Effector memory CD4-positive, alpha-beta T cell (primary cell): ENCODE data around the gene POU2AF2.
"Not testable (repeated sequence)": the region's sequence is repeated elsewhere in the genome, so short reads cannot be mapped to it uniquely, and the experiment has no call there.

ENCODE experiments used
- DNase-seq, 3 donors: peaks; one replicate each; pipeline ENCODE4 v3.0.0-alpha.2; 2020
- H3K27ac ChIP-seq: 2 replicates; pipeline ENCODE4 v1.7.0; 2013; ENCODE audit warnings: mild to moderate bottlenecking, low read length, moderate library complexity; ENCODE audit not compliant: insufficient read depth, poor library complexity, severe bottlenecking
- H3K27me3 ChIP-seq: replicated peaks from 2 replicates; pipeline ENCODE4 v1.7.0; 2013; ENCODE audit warnings: mild to moderate bottlenecking, low read length; ENCODE audit not compliant: insufficient read depth, control insufficient read depth, poor library complexity, severe bottlenecking
- H3K36me3 ChIP-seq: 2 replicates; pipeline ENCODE4 v1.7.0; 2013; ENCODE audit warnings: mild to moderate bottlenecking, low read length, moderate library complexity; ENCODE audit not compliant: control insufficient read depth, insufficient read depth
- H3K4me1 ChIP-seq: 2 replicates; pipeline ENCODE4 v1.7.0; 2013; ENCODE audit warnings: low read length, mild to moderate bottlenecking; ENCODE audit not compliant: control insufficient read depth, insufficient read depth, poor library complexity, severe bottlenecking
- H3K4me3 ChIP-seq: 2 replicates; pipeline ENCODE4 v1.7.0; 2013; ENCODE audit warnings: low read length, low read depth, mild to moderate bottlenecking; ENCODE audit not compliant: insufficient read depth, poor library complexity, severe bottlenecking
- H3K9me3 ChIP-seq: 2 replicates; pipeline ENCODE4 v1.7.0; 2013; ENCODE audit warnings: mild to moderate bottlenecking, low read length, moderate library complexity; ENCODE audit not compliant: control insufficient read depth

The POU2AF2 gene

DNA sequence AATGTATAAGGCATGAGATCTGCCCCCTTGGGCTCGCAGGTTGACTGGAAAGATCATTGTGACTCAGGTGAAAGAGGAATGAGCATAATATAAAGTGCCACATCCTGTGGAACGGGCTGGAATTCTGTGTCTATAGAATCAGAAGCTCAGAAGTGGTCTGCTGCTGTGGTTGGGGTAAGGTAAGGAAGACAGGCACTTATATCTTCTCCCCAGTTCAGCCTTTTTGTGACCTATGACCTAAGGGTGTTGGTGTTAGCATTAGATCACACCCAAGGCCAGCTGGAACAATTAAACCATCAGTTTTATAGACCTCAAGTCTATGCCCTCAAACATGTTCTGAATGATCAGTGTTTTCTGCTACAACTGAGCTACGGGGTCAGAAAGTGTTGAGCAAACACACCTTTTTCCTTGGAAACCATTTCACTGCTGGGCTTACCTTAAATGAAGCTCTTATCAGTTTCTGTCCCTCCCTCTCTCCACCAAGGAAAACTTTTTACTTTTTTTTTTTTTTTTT is 37.1 kb downstream of the POU2AF2 start:
- Histone ChIP-seq H3K27ac (no peak overlapping the region), H3K27me3 (no peaks in the 10 kb centered on the region), H3K4me1 (no peaks in the 10 kb centered on the region), H3K36me3 (no peaks in the 10 kb centered on the region), H3K4me3 (no peak overlapping the region), H3K9me3 (no peaks in the 10 kb centered on the region)
- no peak for DNase-seq

DNA sequence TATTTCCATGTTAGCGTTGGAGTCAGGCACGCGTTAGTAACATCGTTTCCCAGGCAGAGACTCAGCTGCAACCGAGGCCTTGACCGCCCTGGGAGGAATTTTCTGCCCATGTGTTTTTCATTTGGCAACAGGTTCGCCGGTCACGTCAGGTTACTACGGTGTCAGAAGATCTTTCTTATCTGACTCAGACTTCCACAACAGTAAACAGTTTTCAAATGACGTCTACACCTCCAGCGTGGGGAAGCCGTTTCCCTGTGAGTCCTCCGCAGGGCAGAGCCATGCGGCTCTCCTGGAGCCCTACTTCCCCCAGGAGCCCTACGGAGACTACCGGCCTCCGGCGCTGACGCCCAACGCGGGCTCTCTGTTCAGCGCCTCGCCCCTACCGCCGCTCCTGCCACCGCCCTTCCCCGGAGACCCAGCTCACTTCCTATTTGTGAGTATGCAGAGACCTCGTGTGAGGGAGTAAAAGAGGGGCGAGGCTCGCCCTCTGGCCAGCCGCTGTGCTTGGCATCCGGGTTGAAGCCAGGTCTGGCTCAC is 38.5 kb downstream of the POU2AF2 start:
- H3K36me3 ChIP-seq, result no peaks in the 10 kb centered on the region
- H3K9me3 ChIP-seq, result no peaks in the 10 kb centered on the region
- no peak overlapping the region for H3K27ac ChIP-seq
- H3K4me3 ChIP-seq, result no peak overlapping the region
- H3K4me1 ChIP-seq, result no peaks in the 10 kb centered on the region
- no peaks in the 10 kb centered on the region for H3K27me3 ChIP-seq
- no peak for DNase-seq

DNA sequence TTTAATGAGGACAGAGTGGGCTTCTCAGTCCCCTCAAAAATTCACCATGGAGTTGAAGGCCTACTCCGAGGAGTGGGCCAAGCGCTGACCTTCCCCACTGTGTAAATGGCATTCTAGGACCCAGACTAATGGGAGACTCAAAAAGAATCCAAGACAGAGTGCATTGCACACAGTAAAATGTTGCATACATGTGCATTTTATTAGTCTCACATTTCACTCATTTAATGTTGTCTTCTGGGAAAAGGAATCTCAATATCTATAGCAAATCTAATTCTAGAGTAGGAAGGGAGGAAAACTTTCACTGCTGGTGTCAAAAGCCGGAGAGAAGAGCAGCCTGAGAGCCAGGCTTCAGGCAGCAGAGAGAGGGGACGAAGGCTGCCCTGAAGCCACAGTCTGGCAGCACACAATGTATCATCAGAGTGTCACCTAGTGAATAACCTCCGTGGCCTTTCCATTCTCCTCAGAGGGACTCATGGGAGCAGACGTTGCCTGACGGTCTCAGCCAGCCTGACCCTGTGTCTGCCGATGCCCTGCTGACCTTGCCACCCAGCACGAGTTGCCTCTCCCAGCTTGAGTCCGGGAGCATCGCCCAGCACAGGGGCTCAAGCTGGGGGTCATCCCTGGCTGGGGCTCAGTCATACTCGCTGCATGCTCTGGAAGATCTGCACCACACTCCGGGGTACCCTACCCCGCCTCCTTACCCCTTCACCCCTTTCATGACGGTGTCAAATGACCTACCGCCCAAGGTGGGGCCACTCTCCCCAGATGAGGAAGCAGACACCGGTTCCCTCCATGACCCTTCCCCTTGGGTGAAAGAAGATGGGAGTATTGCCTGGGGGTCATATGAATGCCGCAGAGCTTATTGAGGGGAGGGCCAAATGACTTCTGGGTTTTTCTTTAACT is 39.9 kb downstream of the POU2AF2 start:
- no peak for DNase-seq

DNA sequence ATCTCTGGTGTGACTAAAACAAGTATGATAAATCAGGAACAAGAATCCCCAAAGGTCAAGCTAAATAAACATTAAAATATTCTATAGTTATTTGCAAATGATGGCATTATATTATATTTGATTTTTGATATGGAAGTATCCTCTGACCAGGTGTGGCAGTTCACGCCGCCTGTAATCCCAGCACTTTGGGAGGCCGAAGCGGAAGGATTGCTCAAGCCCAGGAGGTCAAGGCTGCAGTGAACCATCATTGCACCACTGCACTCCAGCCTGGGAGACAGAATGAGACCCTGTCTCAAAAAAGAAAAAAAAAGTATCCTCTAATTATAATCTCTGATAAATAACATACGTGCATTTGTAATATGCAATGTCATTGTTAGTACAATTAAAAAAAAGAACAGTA is 46.2 kb downstream of the POU2AF2 start:
- DNase-seq, result no peak
- Histone ChIP-seq H3K27ac (no peak overlapping the region), H3K36me3 (no peaks in the 10 kb centered on the region), H3K4me3 (no peak overlapping the region), H3K4me1 (no peaks in the 10 kb centered on the region), H3K9me3 (no peaks in the 10 kb centered on the region), H3K27me3 (no peaks in the 10 kb centered on the region)

More for the DNA sequence above, 39.9 kb downstream of the POU2AF2 start:
- Histone ChIP-seq H3K36me3 (no peaks in the 10 kb centered on the region), H3K4me3 (no peak overlapping the region), H3K9me3 (no peaks in the 10 kb centered on the region), H3K4me1 (no peaks in the 10 kb centered on the region), H3K27ac (no peak overlapping the region), H3K27me3 (no peaks in the 10 kb centered on the region)

DNA sequence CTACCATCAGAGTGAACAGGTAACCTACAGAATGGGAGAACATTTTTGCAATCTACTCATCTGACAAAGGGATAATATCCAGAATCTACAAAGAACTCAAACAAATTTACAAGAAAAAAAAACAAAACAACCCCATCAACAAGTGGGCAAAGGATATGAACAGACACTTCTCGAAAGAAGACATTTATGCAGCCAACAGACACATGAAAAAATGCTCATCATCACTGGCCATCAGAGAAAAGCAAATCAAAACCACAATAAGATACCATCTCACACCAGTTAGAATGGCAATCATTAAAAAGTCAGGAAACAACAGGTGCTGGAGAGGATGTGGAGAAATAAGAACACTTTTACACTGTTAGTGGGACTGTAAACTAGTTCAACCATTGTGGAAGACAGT is 46.9 kb downstream of the POU2AF2 start:
- H3K4me3 ChIP-seq, H3K27ac ChIP-seq, H3K4me1 ChIP-seq, H3K27me3 ChIP-seq, H3K36me3 ChIP-seq, DNase-seq, H3K9me3 ChIP-seq: not testable (repeated sequence)

DNA sequence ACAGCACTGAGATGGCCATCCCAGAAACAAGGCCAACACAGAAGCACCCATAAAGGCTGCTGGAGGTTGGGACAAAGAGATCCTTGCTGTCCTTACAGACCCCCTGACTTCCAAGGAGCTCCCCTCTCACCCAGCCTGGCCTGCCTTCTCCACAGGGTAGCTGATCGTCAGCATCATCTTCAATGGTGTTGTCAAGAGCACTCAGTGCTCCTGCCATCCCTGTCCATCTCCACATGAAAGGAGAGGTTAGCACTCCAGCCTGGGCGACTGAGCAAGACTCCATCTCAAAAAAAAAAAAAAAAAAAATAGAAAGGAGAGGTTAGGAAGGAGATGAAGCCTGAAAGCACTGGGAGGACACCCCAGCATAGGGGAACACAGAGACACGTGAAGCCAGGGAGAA is 50.7 kb downstream of the POU2AF2 start:
- Histone ChIP-seq H3K27ac (no peak overlapping the region), H3K27me3 (peaks cover 3% of the 10 kb centered on the region)
- DNase-seq, result no peak

DNA sequence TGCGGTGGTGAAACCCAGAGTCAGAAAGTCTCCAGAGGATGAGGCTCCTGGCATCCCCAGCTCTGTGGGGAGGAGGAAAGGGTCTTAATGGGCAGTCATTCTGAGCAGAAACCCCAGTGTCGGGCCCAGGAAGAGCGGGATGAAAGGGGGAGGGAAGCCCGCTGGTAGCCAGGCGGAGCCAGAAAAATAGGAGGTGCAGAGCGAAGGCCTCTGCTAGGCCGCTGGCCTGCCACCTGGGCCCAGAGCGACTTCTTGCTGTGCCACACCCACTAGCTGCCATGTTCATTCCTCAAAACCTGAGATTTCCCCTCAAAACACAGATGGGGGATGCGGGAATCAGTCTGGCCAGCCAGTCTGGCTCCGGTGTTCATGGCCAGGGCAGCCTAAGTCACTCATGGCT is 52.2 kb downstream of the POU2AF2 start:
- no peaks in the 10 kb centered on the region for H3K36me3 ChIP-seq
- H3K4me1 ChIP-seq, result peaks cover 7% of the 10 kb centered on the region
- DNase-seq, result no peak
- H3K27me3 ChIP-seq, result peaks cover 3% of the 10 kb centered on the region
- no peak overlapping the region for H3K27ac ChIP-seq
- H3K9me3 ChIP-seq, result no peaks in the 10 kb centered on the region
- no peak overlapping the region for H3K4me3 ChIP-seq

More for the DNA sequence above, 50.7 kb downstream of the POU2AF2 start:
- Histone ChIP-seq H3K4me3 (no peak overlapping the region), H3K4me1 (peaks cover 7% of the 10 kb centered on the region), H3K36me3 (no peaks in the 10 kb centered on the region), H3K9me3 (no peaks in the 10 kb centered on the region)

DNA sequence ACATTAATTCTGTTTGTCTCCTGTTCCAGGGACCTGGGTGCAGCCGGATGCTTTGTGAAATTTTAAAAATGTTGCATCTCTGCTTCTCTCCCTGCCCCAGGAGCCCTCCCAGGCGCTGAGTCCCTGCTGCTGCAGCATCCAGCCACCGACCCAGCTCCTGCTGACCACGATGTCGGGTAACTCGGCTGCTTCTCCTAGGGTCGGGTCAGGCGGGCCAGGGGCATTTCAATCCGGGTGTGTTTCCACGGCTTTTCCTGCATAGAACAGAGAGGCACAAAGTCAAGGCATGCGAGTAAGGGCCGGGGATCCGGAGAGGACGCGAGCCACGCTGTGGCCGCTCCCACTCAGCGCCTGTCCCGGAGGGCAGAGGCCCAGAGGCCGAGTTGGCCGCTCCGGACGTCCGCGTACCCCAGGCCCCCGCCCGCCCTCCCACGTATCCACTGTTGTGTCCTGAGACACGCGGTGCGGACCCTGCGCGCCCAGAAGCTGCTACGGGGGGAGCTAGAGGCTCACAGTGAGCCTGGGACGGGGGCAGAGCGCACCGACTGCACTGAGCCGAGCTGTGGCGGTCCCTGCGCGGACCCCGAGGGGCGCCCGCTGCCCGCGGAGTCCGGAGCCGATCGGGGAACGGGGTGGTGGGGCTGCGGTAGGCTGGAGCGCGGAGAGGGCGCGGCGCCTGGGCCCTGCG is 53.0 kb downstream of the POU2AF2 start, which contains the start of gene POU2AF3:
POU2AF3 (plus strand) TSS at position 134 of the 688 bp plus-strand sequence; CDS start at position 170, 36 bp downstream.
- no peaks in the 10 kb centered on the region for H3K9me3 ChIP-seq
- H3K27me3 ChIP-seq, result peaks cover 3% of the 10 kb centered on the region
- no peaks in the 10 kb centered on the region for H3K36me3 ChIP-seq
- no peak within 1 kb of the TSS for H3K27ac ChIP-seq
- peaks cover 7% of the 10 kb centered on the region for H3K4me1 ChIP-seq
- H3K4me3 ChIP-seq, result no peak within 1 kb of the TSS
- no peak for DNase-seq

DNA sequence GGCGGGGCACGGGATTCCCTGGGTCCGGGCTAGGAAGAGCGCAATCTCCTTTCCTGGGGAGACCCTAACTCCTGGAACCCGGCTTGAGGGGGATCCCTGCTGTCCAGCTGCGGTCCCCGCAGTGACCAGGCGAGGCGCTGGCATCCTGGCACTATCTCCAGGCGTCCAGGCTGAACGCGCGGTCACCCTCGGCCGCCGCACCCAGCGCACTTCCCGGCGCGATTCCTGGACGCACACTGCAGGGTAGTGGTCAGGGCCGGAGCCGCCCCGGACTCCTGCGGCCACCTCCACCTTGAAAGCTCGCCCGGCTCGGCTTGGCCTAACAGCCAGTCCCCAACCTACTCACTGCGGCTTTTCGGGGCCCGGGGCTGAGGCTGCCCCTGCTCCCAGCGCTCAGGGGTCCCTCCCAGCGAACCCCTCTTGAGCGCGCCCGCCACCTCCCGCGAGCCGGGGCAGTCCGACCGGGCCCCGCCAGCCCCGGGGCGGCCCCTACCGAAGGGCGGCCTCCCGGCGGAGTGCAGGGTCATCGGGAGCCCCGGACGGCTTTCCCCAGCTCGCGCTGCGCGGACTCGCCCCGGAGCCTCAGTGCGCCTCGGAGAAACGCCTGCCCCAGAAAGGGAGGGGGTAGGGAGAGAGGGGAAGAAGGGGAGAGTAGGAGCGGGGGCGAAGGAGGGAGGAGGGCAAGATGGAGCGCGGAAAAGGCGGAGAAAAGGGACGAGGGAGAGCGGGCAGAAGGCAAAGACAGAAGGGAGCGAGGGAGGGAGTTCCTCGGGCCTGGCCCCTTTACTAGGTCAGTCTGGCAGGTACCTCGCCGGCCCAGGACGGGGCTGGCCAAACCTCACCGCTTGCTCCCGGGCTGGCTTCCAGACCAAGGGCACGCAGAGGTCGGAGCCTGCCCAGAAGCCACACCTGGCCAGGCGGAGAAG is 53.8 kb downstream of the POU2AF2 start:
- peaks cover 3% of the 10 kb centered on the region for H3K27me3 ChIP-seq
- no peaks in the 10 kb centered on the region for H3K9me3 ChIP-seq
- no peak overlapping the region for H3K27ac ChIP-seq
- peaks cover 7% of the 10 kb centered on the region for H3K4me1 ChIP-seq
- H3K4me3 ChIP-seq, result no peak overlapping the region
- no peak for DNase-seq
- no peaks in the 10 kb centered on the region for H3K36me3 ChIP-seq
